ENCODE results near the gene HNRNPH2. TPM values are rescaled to one million over a fixed set of nuclear protein-coding genes. Genes with fewer than 3 reads are reported as not detected.

The HNRNPH2 gene
- total and polyA plus RNA-seq, 9 of the 15 experiments (the other 6 are each of a cell fraction or from before 2014, with no cell fraction given), result 40.0 to 130 (median 60.3) TPM

DNA sequence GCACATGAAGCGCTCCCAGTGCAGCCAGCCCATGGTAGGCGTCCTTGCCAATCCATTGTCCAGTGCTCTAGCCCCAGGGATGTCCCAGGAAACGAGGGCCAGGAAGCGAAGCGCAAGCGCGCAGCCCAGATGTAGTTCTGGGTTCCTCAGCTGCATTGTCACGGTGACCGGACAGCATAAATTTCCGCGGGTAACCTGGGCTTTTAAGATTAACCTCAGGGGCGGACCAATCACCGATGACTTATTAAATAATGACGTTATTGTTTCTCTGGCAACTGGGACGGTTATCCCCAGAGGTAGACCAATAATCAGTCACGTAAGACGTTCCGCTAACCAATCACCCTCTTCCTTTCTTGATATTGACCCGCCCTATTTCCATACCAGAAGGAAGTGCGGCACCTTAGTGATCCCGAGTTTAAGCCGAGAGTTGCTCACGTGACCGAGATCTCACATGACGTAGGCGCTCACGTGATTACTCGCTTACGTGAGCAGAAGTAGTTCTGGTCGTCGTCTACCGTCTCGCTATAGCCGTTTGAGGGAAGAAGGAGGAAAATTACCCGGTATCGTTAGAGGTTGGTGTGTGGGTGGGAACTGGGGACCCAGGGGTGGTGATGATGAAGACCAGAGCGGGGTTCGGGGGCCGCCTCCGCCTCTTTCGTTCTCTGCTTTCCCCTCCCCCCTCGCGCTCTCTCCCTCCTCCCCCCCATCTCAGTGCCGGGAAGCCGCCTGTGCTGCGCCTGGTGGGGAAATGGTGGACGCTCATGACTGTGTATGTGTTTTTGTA is at the start of gene HNRNPH2, which contains the start of gene GLA (continued):
- TF ChIP-seq, protein P1, sequence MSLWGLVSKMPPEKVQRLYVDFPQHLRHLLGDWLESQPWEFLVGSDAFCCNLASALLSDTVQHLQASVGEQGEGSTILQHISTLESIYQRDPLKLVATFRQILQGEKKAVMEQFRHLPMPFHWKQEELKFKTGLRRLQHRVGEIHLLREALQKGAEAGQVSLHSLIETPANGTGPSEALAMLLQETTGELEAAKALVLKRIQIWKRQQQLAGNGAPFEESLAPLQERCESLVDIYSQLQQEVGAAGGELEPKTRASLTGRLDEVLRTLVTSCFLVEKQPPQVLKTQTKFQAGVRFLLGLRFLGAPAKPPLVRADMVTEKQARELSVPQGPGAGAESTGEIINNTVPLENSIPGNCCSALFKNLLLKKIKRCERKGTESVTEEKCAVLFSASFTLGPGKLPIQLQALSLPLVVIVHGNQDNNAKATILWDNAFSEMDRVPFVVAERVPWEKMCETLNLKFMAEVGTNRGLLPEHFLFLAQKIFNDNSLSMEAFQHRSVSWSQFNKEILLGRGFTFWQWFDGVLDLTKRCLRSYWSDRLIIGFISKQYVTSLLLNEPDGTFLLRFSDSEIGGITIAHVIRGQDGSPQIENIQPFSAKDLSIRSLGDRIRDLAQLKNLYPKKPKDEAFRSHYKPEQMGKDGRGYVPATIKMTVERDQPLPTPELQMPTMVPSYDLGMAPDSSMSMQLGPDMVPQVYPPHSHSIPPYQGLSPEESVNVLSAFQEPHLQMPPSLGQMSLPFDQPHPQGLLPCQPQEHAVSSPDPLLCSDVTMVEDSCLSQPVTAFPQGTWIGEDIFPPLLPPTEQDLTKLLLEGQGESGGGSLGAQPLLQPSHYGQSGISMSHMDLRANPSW (CRISPR knock-in tag; IDR thresholded peaks at IDR 0.05), result no peak
- TF ChIP-seq, protein P2, sequence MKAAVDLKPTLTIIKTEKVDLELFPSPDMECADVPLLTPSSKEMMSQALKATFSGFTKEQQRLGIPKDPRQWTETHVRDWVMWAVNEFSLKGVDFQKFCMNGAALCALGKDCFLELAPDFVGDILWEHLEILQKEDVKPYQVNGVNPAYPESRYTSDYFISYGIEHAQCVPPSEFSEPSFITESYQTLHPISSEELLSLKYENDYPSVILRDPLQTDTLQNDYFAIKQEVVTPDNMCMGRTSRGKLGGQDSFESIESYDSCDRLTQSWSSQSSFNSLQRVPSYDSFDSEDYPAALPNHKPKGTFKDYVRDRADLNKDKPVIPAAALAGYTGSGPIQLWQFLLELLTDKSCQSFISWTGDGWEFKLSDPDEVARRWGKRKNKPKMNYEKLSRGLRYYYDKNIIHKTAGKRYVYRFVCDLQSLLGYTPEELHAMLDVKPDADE (conservative IDR thresholded peaks at IDR 0.05; ENCODE audit: control insufficient read depth, low read depth, low read length), result no peak
- TF ChIP-seq, protein P3, sequence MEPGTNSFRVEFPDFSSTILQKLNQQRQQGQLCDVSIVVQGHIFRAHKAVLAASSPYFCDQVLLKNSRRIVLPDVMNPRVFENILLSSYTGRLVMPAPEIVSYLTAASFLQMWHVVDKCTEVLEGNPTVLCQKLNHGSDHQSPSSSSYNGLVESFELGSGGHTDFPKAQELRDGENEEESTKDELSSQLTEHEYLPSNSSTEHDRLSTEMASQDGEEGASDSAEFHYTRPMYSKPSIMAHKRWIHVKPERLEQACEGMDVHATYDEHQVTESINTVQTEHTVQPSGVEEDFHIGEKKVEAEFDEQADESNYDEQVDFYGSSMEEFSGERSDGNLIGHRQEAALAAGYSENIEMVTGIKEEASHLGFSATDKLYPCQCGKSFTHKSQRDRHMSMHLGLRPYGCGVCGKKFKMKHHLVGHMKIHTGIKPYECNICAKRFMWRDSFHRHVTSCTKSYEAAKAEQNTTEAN (CRISPR knock-in tag; IDR thresholded peaks at IDR 0.05), result no peak
- TF ChIP-seq, protein P4, sequence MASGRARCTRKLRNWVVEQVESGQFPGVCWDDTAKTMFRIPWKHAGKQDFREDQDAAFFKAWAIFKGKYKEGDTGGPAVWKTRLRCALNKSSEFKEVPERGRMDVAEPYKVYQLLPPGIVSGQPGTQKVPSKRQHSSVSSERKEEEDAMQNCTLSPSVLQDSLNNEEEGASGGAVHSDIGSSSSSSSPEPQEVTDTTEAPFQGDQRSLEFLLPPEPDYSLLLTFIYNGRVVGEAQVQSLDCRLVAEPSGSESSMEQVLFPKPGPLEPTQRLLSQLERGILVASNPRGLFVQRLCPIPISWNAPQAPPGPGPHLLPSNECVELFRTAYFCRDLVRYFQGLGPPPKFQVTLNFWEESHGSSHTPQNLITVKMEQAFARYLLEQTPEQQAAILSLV (tag; IDR thresholded peaks at IDR 0.05), result no peak
- TF ChIP-seq ZNF24 (IDR thresholded peaks at IDR 0.05) (no peak), RCOR1 (IDR thresholded peaks at IDR 0.05; ENCODE audit: borderline replicate concordance in 1 of 2, low read depth in 2 of 2, low read length in 2 of 2) (peak in 1 of 2 experiments; percentile 43; a peak in 2 of 4 replicates), RBM14 (IDR thresholded peaks at IDR 0.05; ENCODE audit: borderline replicate concordance, insufficient read depth, low read depth, low read length) (no peak), ZNF644 (tag; IDR thresholded peaks at IDR 0.05; ENCODE audit: low read depth) (no peak), ZNF146 (CRISPR knock-in tag; IDR thresholded peaks at IDR 0.05; ENCODE audit: unreplicated experiment) (no peak), CEBPG (CRISPR knock-in tag; IDR thresholded peaks at IDR 0.05) (no peak), CEBPG (tag; conservative IDR thresholded peaks at IDR 0.05 in 1 of 2, IDR thresholded peaks at IDR 0.05 in 1 of 2) (no peak), SMARCA4 (IDR thresholded peaks at IDR 0.05) (peak; percentile 42), MEF2D (tag; conservative IDR thresholded peaks at IDR 0.05; ENCODE audit: low read depth) (peak; percentile 39; the same call in 1 of the 2 replicates)
- TF ChIP-seq, protein P5, sequence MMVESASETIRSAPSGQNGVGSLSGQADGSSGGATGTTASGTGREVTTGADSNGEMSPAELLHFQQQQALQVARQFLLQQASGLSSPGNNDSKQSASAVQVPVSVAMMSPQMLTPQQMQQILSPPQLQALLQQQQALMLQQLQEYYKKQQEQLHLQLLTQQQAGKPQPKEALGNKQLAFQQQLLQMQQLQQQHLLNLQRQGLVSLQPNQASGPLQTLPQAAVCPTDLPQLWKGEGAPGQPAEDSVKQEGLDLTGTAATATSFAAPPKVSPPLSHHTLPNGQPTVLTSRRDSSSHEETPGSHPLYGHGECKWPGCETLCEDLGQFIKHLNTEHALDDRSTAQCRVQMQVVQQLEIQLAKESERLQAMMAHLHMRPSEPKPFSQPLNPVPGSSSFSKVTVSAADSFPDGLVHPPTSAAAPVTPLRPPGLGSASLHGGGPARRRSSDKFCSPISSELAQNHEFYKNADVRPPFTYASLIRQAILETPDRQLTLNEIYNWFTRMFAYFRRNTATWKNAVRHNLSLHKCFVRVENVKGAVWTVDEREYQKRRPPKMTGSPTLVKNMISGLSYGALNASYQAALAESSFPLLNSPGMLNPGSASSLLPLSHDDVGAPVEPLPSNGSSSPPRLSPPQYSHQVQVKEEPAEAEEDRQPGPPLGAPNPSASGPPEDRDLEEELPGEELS (CRISPR knock-in tag; IDR thresholded peaks at IDR 0.05; ENCODE audit: borderline replicate concordance), result no peak
- TF ChIP-seq, protein P6, sequence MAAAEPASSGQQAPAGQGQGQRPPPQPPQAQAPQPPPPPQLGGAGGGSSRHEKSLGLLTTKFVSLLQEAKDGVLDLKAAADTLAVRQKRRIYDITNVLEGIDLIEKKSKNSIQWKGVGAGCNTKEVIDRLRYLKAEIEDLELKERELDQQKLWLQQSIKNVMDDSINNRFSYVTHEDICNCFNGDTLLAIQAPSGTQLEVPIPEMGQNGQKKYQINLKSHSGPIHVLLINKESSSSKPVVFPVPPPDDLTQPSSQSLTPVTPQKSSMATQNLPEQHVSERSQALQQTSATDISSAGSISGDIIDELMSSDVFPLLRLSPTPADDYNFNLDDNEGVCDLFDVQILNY (CRISPR knock-in tag; IDR thresholded peaks at IDR 0.05), result no peak
- TF ChIP-seq, protein P7, sequence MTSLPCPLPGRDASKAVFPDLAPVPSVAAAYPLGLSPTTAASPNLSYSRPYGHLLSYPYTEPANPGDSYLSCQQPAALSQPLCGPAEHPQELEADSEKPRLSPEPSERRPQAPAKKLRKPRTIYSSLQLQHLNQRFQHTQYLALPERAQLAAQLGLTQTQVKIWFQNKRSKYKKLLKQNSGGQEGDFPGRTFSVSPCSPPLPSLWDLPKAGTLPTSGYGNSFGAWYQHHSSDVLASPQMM (CRISPR knock-in tag; IDR thresholded peaks at IDR 0.05), result no peak

Data from K562 (cell line).